HG03354 (cell line): ENCODE data around the gene SMAD5.

ENCODE experiments used
- ATAC-seq: cut with Tn5 transposase; IDR thresholded peaks from one replicate; pipeline ENCODE4 v1.9.1; 2021; ENCODE audit warnings: mild to moderate bottlenecking; ENCODE audit not compliant: unreplicated experiment, poor library complexity, severe bottlenecking

The SMAD5 gene

DNA sequence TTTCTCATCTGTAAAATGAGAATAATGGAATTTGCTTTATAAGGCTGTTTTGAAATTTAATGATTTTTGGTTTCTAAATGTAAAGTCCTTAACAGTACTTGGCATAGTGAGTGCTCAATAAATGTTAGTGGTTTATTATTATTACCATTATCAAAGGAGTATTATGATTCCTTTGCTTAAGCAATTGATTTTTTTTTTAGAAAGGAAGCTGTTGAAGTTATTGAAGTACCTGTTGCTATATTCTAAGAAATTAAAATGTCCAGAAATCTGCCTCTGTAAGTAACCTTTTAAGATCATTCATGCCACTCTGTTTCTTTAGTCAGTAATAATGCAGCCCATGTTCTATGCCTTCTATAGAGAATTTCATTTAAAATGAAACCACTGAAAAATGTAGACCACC lies 15.0 kb downstream of the SMAD5 start:
- ATAC-seq = no peak

DNA sequence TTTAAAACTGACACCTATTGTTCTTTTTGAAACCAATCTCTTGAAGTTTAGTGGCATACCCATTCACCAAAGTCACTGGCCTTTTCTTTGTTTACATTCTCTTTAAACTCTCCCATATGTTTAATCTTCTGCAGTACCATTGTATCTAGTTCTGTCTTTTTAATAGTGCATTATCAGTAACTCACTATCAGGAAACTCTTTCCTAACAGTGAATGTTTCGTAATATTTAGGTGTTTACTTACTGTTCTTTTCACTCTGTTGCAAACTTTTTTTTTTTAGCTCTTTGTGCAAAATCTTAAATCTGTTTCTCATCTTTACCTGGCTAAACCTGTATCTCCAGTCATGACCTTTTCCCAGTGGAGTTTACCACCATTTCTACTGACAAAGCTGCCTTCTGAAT lies 17.2 kb downstream of the SMAD5 start:
- no peak for ATAC-seq

DNA sequence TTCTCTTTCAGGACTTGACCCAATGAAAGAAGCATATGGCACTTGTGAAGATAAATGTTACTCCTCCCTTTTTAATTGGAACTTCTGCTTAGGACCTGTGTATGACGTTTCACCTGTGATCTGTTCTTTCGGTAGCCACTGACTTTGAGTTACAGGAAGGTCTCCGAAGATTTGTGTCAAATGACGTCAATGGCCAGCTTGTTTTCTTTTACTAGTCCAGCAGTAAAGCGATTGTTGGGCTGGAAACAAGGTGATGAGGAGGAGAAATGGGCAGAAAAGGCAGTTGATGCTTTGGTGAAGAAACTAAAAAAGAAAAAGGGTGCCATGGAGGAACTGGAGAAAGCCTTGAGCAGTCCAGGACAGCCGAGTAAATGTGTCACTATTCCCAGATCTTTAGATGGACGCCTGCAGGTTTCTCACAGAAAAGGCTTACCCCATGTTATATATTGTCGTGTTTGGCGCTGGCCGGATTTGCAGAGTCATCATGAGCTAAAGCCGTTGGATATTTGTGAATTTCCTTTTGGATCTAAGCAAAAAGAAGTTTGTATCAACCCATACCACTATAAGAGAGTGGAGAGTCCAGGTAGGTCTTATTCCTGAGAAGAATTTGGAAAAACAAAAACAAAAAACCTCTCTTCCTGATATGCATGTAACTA lies 21.1 kb downstream of the SMAD5 start:
- no peak for ATAC-seq

DNA sequence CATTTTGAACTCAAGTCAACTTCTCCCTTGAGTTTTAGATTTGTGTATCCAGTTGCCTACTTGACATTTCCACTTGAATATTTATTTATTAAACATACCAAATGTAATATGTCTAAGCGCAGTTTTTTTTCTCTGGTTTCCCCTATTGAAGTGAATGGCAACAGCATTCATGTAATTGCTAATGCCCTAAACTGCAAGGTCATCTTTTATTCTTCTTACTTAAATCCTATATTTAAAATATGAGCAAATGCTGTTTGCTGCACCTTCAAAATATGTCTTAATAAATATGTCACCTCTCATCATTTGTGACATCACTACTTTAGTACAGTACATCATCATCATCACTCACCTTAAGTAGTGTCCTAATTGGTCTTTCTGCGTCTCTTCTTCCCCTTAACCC lies 22.4 kb downstream of the SMAD5 start:
- no peak for ATAC-seq

DNA sequence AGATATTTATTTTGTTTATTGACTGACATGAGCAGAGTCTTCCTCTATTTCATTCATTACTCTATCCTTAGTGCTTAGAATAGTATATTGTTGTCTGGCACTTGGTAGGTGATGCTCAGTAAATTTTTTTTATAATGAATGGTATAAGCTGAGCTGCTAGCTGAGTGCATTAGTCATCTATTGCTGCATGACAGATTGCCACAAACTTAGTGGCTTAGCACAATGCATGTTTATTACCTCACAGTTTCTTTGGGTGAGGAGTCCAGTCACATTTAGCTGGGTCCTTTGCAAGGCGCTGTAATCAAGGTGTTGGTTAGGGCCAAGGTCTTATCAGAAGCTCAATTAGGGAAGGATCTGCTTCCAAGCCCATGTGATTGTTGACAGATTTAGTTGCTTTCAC lies 23.1 kb downstream of the SMAD5 start:
- ATAC-seq = no peak

DNA sequence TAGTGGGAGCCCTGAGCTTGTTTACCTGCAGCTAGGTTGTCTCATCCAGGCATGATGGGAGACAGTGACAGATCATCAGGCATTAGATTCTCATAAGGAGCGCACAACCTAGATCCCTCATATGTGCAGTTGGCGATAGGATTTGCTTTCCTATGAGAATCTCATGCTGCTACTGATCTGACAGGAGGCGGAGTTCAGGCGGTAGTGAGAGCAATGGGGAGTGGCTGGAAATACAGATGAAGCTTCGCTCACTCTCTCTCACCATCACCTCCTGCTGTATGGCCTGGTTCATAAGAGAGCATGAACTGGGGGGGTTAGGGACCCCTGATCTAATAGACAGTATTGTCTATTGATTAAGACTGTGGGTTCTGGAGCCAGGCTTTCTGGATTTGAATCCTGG lies 24.9 kb downstream of the SMAD5 start:
- no peak for ATAC-seq

DNA sequence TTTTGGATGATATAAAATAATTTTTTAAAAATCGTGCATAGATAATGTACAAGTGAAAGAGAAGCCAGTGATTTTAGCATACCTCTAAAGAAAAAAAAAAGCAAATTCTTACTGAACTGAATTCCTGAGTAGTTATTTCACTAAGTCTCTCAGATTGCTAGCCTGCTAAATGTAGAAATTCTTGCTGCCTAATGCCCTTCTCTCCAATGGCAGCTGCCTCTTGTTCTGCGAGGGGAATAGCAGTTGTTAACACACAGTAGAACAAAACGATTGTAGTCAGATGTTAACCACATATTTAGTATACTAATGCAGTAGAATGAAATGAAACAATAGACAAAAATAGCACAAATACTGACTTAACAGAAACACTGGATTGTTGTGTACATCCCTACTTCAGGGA lies 26.8 kb downstream of the SMAD5 start:
- ATAC-seq = no peak

DNA sequence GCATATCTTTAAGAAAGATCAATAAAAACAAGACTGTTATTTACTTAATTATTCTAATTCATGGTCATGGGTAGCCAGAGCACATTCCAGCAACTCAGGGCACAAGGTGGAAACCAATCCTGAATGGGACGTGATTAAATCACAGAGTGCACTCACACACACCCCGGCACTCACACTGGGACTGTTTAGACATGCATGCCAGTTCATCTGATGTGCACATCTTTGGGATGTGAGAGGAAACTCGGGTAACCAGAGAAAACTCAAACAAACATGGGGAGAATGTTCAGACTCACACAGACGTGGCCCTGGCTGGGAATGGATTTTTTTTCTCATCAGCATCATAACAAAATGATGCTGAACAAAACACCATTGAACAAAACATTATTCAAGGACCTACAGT lies 29.4 kb downstream of the SMAD5 start:
- ATAC-seq = no peak

DNA sequence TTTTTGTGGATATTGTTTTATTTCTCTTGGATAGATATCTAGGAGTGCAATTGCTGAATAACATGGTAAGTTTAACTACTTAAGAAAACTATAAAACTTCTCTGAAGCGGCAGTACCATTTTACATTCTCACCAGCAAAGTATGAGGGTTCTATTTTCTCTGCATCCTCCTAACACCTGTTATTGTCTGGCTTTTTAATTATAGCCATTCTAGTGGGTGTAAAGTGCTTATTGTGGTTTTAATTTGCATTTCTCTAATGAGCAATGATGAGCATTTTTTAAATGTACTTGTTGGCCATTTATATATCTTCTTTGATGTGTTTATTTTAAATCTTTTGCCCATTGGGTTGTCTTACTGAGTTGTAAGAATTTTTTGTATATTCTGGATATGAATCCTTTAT lies 31.6 kb downstream of the SMAD5 start:
- peak; percentile 65 for ATAC-seq

DNA sequence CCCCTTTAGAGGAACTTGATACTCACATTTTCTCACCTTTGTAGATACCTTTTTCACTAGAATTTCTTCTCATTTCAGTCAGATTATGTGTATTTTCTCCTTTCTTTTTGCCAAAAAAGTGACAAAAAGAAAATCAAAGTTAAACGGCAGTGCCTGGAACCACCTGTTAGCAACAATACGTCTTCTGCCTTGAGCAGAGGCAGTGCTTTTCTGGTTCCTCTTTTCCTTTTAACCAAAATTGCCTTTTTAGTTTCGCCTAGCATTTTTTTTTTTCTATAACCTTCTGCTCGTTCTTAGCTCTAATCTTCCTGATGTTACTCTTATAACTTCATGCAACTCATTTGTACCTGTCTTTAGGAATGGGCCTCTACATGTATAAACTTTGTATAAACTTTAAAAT lies 34.3 kb downstream of the SMAD5 start:
- peak; percentile 71 for ATAC-seq

DNA sequence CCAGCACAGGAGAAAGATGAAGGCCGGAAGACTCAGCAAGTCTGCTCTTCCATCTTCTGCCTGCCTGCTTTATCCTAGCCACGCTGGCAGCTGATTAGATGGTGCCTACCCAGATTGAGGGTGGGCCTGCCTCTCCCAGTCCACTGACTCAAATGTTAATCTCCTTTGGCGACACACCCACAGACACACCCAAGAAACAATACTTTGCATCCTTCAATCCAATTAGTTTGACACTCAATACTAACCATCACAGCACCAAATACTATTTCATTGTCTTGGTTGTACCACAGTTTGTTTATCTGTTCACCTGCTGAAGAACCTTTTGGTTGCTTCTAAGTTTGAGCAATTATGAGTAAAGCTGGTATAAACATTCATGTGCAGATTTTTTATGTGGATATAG lies 36.6 kb downstream of the SMAD5 start:
- no peak for ATAC-seq

DNA sequence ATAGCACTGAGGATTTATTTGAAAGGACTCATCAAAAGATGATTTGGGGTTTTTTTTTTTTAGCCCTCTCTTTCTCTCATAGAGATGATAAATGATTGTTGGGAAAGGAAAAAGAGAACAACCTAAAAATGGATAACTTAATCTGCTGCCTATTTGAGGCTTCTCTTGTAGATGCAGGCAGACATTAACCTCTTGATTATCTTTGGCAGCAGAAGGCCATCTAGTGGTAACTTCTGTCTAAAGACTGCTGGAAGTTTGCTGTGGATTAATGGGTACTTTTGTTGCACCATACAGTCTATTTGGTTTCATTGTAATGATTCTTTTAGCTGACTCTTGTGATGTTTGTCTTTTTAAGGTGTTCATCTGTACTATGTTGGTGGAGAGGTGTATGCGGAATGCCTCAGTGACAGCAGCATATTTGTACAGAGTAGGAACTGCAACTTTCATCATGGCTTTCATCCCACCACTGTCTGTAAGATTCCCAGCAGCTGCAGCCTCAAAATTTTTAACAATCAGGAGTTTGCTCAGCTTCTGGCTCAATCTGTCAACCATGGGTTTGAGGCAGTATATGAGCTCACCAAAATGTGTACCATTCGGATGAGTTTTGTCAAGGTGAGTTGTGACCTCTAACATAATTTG lies 41.5 kb downstream of the SMAD5 start:
- ATAC-seq = peak; percentile 89

DNA sequence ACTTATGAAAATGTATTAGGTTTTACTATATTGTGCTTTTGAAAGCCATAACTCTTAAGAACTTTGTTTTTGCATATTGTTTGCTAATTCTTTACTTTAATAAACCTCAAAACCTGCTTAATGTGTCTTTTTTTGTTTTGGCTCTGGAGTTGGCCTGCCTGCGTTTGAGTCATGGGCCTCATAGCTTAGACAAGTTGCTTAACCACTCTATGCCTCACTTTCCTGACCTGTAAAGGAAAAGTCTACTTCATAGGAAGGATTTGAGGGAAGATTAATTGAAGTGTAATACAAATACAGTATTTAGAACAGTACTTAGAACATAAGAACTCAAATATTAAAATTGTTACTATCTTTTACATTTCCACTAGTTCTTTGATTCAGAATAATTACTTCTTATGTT lies 50.0 kb downstream of the SMAD5 start:
- ATAC-seq = no peak

DNA sequence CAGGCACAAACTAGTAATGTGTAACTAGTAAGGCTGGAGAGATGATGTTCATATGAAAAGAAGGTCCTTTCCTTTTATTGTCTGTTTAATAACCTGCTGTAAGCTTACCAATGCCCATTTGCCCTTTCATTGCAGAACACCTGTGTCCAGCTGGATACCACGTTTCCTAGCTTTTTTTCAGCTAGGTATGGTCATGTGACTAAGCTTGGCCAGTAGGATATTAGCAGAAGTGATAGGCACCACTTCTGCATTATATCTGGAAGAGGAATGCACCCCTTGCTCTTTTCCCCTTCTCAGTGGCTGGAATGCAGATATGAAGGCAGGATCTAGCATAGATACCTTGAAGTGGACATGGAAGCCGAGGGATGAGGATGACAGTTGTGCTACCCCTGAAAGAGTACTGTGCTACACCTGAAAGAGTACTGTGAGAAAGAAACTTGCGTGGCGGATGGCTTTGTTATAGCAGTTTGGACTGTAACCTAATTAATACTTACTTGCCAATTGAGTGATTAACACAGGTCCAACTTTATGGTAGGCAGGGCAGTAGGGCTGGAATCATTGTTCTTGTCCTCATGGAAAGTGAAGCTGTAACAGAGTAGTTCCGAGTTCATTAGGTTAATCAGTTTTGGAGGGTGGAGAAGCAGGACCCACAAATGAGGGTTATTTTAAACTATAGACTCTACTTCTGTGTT lies 53.5 kb downstream of the SMAD5 start:
- ATAC-seq = no peak

DNA sequence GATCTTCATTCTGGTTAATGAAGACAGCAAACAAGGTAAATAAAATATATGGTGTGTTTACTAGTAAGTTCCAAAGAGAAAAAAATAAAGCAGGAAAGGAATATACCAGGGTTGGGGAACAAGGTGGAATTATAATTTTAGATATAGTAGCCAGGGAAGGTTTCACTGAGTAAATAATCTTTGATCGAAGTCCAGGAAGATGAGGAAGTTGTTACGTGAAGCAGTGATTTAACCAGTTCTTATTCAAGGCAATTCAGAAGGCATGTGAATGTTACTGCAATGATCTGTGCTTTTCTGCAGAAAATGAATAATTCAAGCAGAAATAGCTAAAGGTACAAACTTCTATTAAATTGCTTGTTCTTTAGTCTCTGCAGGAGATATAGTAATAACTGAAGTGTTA lies 54.2 kb downstream of the SMAD5 start:
- ATAC-seq = no peak

DNA sequence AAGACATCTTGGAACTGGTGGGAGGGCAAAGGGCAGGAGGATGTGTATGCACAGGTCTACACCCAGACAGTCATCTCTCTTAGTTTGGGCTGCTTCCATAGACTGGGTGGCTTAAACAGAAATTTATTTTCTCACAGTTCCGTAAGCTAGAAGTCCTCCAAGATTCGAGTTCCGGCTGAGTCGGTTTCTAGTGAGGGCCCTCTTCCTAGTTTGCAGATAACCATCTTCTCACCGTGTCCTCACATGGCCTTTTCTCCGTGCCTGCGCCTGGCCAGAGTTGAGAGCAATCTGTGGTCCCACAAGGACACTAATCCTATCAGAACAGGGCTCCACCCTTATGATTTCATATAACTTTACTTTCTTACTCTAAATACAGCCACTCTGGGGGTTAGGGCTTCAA lies 56.2 kb downstream of the SMAD5 start:
- no peak for ATAC-seq

DNA sequence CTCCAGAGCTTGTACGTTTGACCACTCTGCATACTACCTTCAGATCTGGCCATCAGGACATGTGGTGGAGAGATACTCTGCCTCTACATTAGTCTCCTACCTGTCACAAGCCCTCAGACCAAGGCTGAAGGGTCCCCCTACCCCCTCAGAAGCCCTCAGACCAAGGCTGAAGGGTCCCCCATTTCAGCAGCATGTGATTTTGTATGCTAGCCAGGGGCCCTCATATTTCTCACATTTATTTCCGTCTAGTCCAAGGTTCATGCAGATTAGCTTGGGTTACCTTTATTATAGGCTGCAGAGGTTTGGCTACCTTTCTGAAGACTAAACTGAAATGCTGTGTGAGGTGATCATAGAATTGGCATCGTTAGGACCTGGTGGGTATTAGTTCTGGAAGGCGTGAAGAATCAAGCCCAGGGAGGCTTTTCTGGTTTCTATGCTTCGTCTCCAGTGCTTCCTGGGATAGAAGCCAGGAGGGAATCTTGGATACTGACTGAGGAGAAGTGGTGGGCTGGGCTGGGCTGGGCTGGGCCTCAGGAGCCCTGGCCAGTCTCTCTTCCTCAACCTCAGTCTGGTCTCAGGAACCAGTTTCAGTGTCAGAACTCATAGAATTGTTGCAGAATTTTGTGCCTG lies 57.6 kb downstream of the SMAD5 start:
- no peak for ATAC-seq

DNA sequence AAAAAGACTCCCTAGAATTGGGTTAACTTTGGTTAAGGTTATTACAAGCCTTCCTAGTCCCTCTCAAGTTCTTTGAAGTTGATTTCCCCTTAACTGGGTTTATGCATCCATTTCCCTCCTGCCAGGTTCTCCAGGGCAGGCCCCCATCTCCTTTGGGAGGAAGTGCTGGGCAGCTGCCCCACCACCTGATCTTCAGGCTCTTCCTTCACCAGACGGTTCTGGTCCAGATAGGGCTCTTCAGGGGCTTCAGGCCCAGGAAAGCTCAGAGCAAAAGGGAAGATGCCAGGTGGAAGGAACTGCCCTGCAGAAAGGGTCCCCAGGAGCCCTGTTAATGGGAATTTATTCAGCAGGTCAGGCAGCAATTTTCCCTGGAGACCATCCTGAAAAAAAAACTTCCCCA lies 58.3 kb downstream of the SMAD5 start:
- ATAC-seq = no peak

DNA sequence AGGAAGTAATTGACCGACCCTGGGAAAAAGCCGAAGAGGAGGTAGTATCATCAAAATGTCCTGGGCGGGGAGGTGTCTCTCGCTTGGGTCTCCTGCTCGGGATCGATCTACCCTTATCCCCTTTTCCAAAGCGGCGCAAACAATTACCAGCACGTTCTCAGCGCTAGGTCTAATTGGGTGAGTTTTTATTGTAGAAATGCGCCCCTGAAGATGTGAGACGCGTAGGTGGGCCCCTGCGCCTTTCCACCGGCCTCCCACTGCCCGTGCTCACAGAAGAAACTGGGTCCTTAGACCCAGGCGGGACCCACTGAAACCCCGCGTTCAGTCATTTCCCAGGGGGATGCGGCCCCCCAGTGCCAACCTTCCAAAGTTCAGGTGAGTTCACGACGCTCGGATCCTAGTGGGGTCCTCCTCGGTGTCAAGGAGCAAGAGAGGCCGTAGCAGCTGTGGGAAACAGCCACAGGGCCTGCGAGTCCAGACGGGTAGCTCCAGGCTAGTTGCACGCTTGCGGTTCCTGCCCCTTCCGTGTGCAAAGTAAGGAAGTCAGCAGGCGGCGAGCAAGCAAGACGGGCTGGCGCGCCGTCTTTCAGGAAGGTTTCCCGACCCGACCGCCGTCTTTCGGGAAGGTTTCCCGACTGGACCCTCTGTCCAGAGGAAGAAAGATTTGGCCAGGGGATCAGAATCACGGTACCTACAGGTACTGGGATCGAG lies 58.8 kb downstream of the SMAD5 start:
- ATAC-seq = no peak

DNA sequence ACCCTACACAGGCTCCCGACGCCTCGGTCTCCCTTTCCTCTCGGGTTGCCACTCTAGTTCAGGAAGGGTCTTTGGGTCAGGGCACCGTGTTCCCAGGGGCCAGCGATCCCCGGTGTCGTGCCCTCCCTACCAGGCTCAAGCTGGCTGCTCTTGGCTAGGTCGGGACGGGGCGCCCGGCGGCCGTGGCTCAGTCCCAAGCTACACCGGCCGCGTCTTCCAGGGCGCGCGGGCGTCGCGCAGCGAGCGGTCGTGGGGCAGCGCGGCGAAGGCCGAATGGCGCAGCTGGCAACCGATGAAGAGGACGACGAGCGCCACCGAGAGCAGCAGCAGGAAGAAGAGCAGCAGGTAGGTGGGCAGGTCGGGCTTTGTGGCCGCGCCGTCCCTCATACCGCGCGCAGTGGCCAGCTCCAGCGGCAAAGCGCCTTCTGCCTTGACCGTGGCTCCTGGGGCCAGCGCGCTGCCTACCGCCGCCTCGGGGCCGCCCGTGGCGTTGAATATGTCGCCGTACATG lies 59.4 kb downstream of the SMAD5 start:
- no peak for ATAC-seq
